PFSK-1 (cell line): Measurements from ENCODE around the gene GPC3.

Source experiments
- FOXP2 ChIP-seq: optimal IDR thresholded peaks from 2 replicates; pipeline ENCODE3; 2011; ENCODE audit warnings: borderline replicate concordance, control low read depth, inconsistent platforms; ENCODE audit not compliant: insufficient read depth; ENCODE audit errors: extremely low read length, extremely low read depth
- POLR2AphosphoS5 ChIP-seq: IDR thresholded peaks from 2 replicates; pipeline ENCODE4 v1.6.1; 2012; ENCODE audit warnings: low read depth, mild to moderate bottlenecking, control low read depth, low read length, moderate library complexity
- SIN3A ChIP-seq: IDR thresholded peaks from 2 replicates; pipeline ENCODE4 v1.6.1; 2012; ENCODE audit warnings: mild to moderate bottlenecking, low read length, moderate library complexity, borderline replicate concordance; ENCODE audit not compliant: insufficient read depth
- TAF1 ChIP-seq: IDR thresholded peaks from 2 replicates; pipeline ENCODE4 v1.6.1; 2012; ENCODE audit warnings: low read length, control low read depth, borderline replicate concordance; ENCODE audit not compliant: insufficient read depth
- TF ChIP-seq, protein P1 (sequence below), 2 experiments: IDR thresholded peaks; 2 replicates each; pipeline versions ENCODE4 v1.6.1 to v1.8.0; 2011 to 2012; ENCODE audit warnings: low read depth in 2 of 2, low read length in 2 of 2, control low read depth in 1 of 2, inconsistent platforms in 1 of 2, mild to moderate bottlenecking in 1 of 2, moderate library complexity in 1 of 2; ENCODE audit not compliant: insufficient read depth in 1 of 2

The GPC3 gene

DNA sequence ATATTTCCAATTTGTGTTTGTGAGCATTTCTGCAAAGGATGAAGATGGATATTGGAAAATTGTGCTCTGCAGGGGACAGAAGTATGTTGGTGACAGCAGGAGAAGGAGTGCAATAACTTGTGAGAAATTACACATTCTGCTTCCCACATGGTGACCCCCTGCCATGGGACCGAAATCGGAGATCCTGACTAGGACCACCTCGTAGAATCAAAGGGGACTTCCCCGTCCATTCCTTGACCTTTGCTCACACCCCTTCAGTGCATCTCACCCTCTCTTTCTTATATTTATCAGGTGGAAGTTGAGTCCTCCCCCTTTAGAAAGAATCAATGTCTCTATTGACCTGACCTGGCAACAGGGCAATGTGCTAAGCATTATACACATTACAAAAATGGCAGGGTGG is 451.2 kb downstream of the GPC3 start:
- TF ChIP-seq FOXP2 (no peak), POLR2AphosphoS5 (no peak), SIN3A (no peak), TAF1 (no peak)
- TF ChIP-seq, protein P1, sequence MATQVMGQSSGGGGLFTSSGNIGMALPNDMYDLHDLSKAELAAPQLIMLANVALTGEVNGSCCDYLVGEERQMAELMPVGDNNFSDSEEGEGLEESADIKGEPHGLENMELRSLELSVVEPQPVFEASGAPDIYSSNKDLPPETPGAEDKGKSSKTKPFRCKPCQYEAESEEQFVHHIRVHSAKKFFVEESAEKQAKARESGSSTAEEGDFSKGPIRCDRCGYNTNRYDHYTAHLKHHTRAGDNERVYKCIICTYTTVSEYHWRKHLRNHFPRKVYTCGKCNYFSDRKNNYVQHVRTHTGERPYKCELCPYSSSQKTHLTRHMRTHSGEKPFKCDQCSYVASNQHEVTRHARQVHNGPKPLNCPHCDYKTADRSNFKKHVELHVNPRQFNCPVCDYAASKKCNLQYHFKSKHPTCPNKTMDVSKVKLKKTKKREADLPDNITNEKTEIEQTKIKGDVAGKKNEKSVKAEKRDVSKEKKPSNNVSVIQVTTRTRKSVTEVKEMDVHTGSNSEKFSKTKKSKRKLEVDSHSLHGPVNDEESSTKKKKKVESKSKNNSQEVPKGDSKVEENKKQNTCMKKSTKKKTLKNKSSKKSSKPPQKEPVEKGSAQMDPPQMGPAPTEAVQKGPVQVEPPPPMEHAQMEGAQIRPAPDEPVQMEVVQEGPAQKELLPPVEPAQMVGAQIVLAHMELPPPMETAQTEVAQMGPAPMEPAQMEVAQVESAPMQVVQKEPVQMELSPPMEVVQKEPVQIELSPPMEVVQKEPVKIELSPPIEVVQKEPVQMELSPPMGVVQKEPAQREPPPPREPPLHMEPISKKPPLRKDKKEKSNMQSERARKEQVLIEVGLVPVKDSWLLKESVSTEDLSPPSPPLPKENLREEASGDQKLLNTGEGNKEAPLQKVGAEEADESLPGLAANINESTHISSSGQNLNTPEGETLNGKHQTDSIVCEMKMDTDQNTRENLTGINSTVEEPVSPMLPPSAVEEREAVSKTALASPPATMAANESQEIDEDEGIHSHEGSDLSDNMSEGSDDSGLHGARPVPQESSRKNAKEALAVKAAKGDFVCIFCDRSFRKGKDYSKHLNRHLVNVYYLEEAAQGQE (IDR thresholded peaks at IDR 0.05; ENCODE audit: insufficient read depth in 1 of 2, low read depth in 2 of 2, low read length in 2 of 2) = no peak

GRCh38 chrX:133533249-133533648 is 452.1 kb downstream of the GPC3 start:
- TF ChIP-seq FOXP2 = no peak
- no peak for TF ChIP-seq TAF1
- TF ChIP-seq, protein P1 (IDR thresholded peaks at IDR 0.05; ENCODE audit: insufficient read depth in 1 of 2, low read depth in 2 of 2, low read length in 2 of 2) = no peak
- TF ChIP-seq POLR2AphosphoS5 = no peak
- TF ChIP-seq SIN3A = no peak

DNA sequence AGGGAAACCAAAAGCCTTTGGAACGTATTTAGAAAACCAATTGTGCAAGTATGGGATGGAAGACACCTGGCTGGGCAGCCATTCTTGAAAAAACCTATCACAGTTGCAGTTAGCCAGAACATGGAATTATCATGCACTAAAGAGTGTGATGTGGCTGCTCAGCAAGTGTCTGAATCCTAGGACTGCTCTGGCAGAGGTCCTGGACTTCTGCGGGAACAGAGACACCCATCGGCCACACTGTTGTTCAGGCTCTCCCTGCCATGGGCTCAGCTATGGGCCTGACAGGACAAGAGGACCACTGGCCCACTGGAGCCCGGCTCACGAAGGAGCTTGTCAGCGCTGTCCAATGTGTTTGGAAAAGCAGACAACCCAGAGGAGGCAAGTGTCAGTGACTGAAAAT is 454.4 kb downstream of the GPC3 start:
- TF ChIP-seq SIN3A (no peak), TAF1 (no peak), FOXP2 (no peak)

- TF ChIP-seq POLR2AphosphoS5 (no peak), SIN3A (no peak), TAF1 (no peak), FOXP2 (no peak)
- TF ChIP-seq, protein P1 (IDR thresholded peaks at IDR 0.05; ENCODE audit: insufficient read depth in 1 of 2, low read depth in 2 of 2, low read length in 2 of 2) = no peak
Observed at GRCh38 chrX:133529578-133529977, 455.8 kb downstream of the GPC3 start.

DNA sequence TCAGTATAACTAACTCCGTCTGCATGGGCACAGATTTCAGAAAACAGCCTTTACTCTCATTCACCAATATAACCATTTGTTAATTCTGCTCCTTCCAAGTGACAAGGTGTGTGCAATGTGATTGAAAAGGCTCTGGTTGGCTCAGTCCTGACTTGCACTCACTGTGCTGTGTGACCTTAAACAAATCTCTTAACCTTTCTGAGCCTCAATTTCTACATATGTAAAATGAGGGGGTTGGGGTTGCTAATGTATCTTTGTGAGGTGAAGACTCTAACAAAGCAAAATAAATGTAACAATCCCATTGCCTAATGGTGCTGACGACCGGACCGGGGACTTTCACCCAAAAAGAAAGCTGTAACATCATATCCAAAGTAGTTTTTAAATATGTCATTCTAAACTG is 457.6 kb downstream of the GPC3 start:
- TF ChIP-seq FOXP2 (no peak), SIN3A (no peak), TAF1 (no peak), POLR2AphosphoS5 (no peak)
- TF ChIP-seq, protein P1 (IDR thresholded peaks at IDR 0.05; ENCODE audit: insufficient read depth in 1 of 2, low read depth in 2 of 2, low read length in 2 of 2) = no peak
